Measurements from ENCODE around the gene KYAT1. TPM values are rescaled to one million over a fixed set of nuclear protein-coding genes. Genes with fewer than 3 reads are reported as not detected.

The KYAT1 gene
- total RNA-seq, 2 donors from 2014 or later, result 4.8 to 5.7 TPM

- no peaks in the 10 kb centered on the region for H3K36me3 Mint-ChIP-seq (ENCODE audit: low read depth)
- peak overlapping the region; percentile 79 for H3K4me3 Mint-ChIP-seq
- H3K27me3 Mint-ChIP-seq, result no peaks in the 10 kb centered on the region
- no peaks in the 10 kb centered on the region for H3K9me3 ChIP-seq (ENCODE audit: control insufficient read depth, low read length, poor library complexity, severe bottlenecking)
- peak; percentile 65 to 73 (median 72) for DNase-seq
- peaks cover 45% of the 10 kb centered on the region for H3K4me1 Mint-ChIP-seq
- peak; percentile 96 for ATAC-seq
- H3K27ac Mint-ChIP-seq, result peak overlapping the region; percentile 91
Observed at GRCh38 chr9:128902351-128903078, 20.8 kb upstream of the KYAT1 start.

- Mint-ChIP-seq H3K4me1 (peaks cover 47% of the 10 kb centered on the region), H3K36me3 (ENCODE audit: low read depth) (no peaks in the 10 kb centered on the region), H3K4me3 (peak overlapping the region; percentile 79), H3K27me3 (no peaks in the 10 kb centered on the region), H3K27ac (peak overlapping the region; percentile 91)
- DNase-seq, result no peak
- H3K9me3 ChIP-seq (ENCODE audit: control insufficient read depth, low read length, poor library complexity, severe bottlenecking), result no peaks in the 10 kb centered on the region
- peak; percentile 12 for ATAC-seq
Observed at GRCh38 chr9:128901822-128902221, 20.1 kb upstream of the KYAT1 start.

DNA sequence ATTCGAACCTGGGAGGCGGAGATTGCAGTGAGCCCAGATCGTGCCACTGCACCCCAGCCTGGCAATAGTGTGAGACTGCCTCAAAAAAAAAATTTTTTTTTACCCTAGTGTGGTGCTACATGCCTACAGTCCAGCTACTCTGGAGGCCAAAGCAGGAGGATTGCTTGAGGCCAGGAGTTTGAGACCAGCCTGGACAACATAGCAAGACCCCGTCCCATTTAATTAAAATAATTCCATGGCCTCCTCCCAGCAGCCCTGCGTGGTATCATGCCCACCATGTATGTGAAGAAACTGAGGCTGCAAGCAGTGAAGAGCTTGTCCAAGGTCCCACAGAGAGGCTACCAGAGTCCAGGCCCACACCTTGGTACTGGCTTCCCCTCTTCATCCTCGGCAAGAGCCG lies 19.6 kb upstream of the KYAT1 start:
- Mint-ChIP-seq H3K4me1 (peaks cover 47% of the 10 kb centered on the region), H3K36me3 (ENCODE audit: low read depth) (no peaks in the 10 kb centered on the region), H3K27me3 (no peaks in the 10 kb centered on the region), H3K4me3 (no peak overlapping the region), H3K27ac (peak overlapping the region; percentile 91)
- DNase-seq, result no peak
- ATAC-seq, result no peak
- H3K9me3 ChIP-seq (ENCODE audit: control insufficient read depth, low read length, poor library complexity, severe bottlenecking), result no peaks in the 10 kb centered on the region

GRCh38 chr9:128899566-128900322 lies 18.0 kb upstream of the KYAT1 start:
- peak overlapping the region; percentile 75 for H3K4me3 Mint-ChIP-seq
- ATAC-seq, result peak; percentile 18
- H3K27ac Mint-ChIP-seq, result peak overlapping the region; percentile 91
- no peaks in the 10 kb centered on the region for H3K27me3 Mint-ChIP-seq
- H3K4me1 Mint-ChIP-seq, result peaks cover 55% of the 10 kb centered on the region
- DNase-seq, result no peak
- H3K9me3 ChIP-seq (ENCODE audit: control insufficient read depth, low read length, poor library complexity, severe bottlenecking), result no peaks in the 10 kb centered on the region
- peaks cover 2% of the 10 kb centered on the region for H3K36me3 Mint-ChIP-seq (ENCODE audit: low read depth)

DNA sequence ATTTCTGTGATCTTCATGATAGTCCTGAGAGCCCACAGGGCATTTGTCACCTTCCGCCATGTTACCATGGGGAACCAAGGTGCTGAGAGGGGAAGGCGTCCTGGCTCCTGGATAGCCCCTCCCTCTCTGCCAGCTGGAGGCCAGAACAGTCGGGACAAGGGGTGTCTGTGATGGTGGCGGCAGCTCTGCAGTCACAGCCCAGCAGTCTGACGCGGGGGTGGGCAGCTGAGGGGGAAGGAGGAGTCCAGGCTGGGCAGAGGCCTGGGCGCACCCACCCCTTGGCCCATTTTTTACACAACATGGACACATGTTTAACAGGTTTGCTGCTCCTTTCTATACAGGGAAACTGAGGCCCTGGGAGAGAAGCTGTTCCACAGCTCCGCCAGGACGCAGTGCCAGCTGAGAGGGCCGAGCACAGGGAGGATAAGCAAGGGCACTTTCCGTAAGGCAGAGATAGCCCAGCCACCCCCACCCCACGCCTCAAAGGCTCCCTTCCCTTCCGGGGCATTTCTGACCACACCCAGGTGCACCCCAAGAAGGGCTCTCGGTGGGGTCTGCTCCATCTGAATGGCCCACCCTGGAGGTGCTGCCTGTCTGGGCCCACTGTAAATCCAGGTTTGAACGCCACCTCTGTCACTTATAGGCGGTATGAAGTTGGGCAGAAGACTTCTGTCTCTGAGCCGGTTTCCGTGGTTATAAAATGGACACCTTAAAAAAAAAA lies 17.3 kb upstream of the KYAT1 start:
- no peaks in the 10 kb centered on the region for H3K9me3 ChIP-seq (ENCODE audit: control insufficient read depth, low read length, poor library complexity, severe bottlenecking)
- H3K4me3 Mint-ChIP-seq, result peak overlapping the region; percentile 84
- no peak for DNase-seq
- H3K36me3 Mint-ChIP-seq (ENCODE audit: low read depth), result peaks cover 2% of the 10 kb centered on the region
- H3K27me3 Mint-ChIP-seq, result no peaks in the 10 kb centered on the region
- peaks cover 54% of the 10 kb centered on the region for H3K4me1 Mint-ChIP-seq
- peak overlapping the region; percentile 91 for H3K27ac Mint-ChIP-seq
- ATAC-seq, result no peak

GRCh38 chr9:128898382-128898781 lies 16.6 kb upstream of the KYAT1 start:
- H3K4me3 Mint-ChIP-seq, result peak overlapping the region; percentile 84
- H3K36me3 Mint-ChIP-seq (ENCODE audit: low read depth), result peaks cover 2% of the 10 kb centered on the region
- H3K9me3 ChIP-seq (ENCODE audit: control insufficient read depth, low read length, poor library complexity, severe bottlenecking), result no peaks in the 10 kb centered on the region
- peaks cover 52% of the 10 kb centered on the region for H3K4me1 Mint-ChIP-seq
- ATAC-seq (no peak), DNase-seq (no peak)
- H3K27ac Mint-ChIP-seq, result peak overlapping the region; percentile 91
- H3K27me3 Mint-ChIP-seq, result no peaks in the 10 kb centered on the region

DNA sequence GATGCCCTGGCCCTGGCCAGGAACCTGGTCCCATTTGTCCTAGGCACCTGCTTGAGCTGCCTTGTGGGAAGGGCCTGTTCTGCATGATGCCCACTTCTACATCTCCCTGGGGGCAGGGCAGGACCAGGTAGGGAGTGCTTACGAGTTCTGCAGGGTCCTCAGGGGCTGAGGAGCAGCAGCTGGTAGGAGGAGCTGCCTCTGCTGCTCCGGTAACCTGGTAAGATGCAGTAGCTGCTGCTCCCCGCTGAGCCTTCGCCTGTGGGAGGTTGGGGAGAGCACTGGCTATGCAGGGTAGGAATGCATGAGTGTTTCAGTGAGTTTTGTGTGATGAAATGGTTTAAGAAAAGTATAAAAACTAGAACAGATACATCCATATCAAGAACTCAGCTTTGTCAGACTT lies 13.8 kb upstream of the KYAT1 start:
- Mint-ChIP-seq H3K27me3 (no peaks in the 10 kb centered on the region), H3K36me3 (ENCODE audit: low read depth) (peaks cover 2% of the 10 kb centered on the region), H3K4me1 (peaks cover 49% of the 10 kb centered on the region), H3K27ac (peak overlapping the region; percentile 85), H3K4me3 (no peak overlapping the region)
- ATAC-seq (no peak), DNase-seq (no peak)
- no peaks in the 10 kb centered on the region for H3K9me3 ChIP-seq (ENCODE audit: control insufficient read depth, low read length, poor library complexity, severe bottlenecking)

GRCh38 chr9:128894764-128895163 lies 13.0 kb upstream of the KYAT1 start:
- Mint-ChIP-seq H3K4me1 (peaks cover 46% of the 10 kb centered on the region), H3K36me3 (ENCODE audit: low read depth) (peaks cover 2% of the 10 kb centered on the region), H3K27me3 (no peaks in the 10 kb centered on the region), H3K27ac (peak overlapping the region; percentile 85), H3K4me3 (peak overlapping the region; percentile 78)
- no peak for ATAC-seq
- no peak for DNase-seq
- no peaks in the 10 kb centered on the region for H3K9me3 ChIP-seq (ENCODE audit: control insufficient read depth, low read length, poor library complexity, severe bottlenecking)

DNA sequence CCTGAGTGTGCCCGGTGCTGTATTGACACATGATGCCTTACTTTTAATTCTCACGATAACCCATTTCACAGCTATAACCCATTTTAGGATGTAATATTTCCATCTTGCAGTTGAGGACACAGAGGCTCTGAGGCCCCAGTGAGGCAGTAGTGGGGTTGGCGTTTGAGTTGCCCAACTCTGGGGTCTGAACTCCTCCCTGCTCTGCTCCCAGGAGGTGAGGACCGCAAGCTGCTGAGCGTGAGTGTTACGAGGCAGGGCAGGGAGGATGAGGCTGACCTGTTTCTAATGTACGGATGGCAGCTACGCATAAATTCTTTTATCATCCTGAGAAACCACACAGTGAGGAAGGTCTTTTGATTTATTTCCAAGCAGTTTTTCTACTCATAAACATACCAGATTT lies 11.6 kb upstream of the KYAT1 start:
- no peaks in the 10 kb centered on the region for H3K27me3 Mint-ChIP-seq
- DNase-seq (no peak), ATAC-seq (no peak)
- H3K36me3 Mint-ChIP-seq (ENCODE audit: low read depth), result peaks cover 2% of the 10 kb centered on the region
- no peak overlapping the region for H3K4me3 Mint-ChIP-seq
- peak overlapping the region; percentile 78 for H3K27ac Mint-ChIP-seq
- H3K4me1 Mint-ChIP-seq, result peaks cover 39% of the 10 kb centered on the region
- no peaks in the 10 kb centered on the region for H3K9me3 ChIP-seq (ENCODE audit: control insufficient read depth, low read length, poor library complexity, severe bottlenecking)

- no peaks in the 10 kb centered on the region for H3K9me3 ChIP-seq (ENCODE audit: control insufficient read depth, low read length, poor library complexity, severe bottlenecking)
- H3K4me3 Mint-ChIP-seq, result no peak overlapping the region
- no peak for DNase-seq
- peak overlapping the region; percentile 78 for H3K27ac Mint-ChIP-seq
- peaks cover 32% of the 10 kb centered on the region for H3K4me1 Mint-ChIP-seq
- no peaks in the 10 kb centered on the region for H3K27me3 Mint-ChIP-seq
- H3K36me3 Mint-ChIP-seq (ENCODE audit: low read depth), result peaks cover 2% of the 10 kb centered on the region
- ATAC-seq, result peak; percentile 50
Observed at GRCh38 chr9:128892221-128892921, 10.6 kb upstream of the KYAT1 start.

DNA sequence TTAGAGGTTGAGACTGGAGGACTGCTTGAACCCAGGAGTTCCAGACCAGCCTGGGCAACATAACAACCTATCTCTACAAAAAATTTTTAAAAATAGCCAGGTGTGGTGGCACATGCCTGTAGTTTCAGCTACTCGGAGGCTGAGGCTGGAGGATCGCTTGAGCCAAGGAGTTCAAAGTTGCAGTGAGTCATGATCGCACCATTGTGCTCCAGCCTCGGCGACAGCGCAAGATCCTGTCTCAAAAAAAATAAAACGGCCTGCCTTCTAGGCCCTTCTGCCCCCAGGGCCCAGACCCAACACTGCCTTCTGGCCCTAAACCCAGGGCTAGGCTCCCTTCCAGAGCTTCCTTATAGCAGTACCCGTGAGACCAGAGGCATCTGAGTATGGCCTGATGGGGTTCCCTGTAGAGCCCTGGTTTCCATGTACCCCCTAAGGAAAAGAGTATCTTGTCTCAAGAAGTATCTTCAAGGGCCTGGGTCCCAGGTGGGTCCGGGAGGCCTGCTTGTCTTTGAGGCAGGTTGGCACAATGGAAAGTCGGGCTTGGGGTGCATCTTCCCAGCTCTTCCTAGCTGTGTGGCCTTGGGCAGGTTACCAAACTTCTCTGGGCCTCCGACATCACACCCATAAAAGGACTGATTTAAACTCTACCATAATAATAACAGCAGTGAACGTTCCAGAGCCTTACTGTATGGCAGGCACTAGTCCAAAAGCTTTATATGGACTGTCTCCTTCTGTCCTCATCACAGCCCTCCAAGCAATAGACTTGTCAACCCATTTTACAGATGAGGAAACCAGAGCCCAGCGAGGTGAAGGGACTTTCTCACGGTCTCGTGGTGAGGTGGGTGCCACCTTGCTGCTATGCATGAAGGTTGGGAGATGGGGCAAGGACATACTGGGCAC lies 9.8 kb upstream of the KYAT1 start:
- H3K27me3 Mint-ChIP-seq, result no peaks in the 10 kb centered on the region
- DNase-seq (no peak), ATAC-seq (no peak)
- H3K27ac Mint-ChIP-seq, result peak overlapping the region; percentile 32
- peaks cover 2% of the 10 kb centered on the region for H3K36me3 Mint-ChIP-seq (ENCODE audit: low read depth)
- no peaks in the 10 kb centered on the region for H3K9me3 ChIP-seq (ENCODE audit: control insufficient read depth, low read length, poor library complexity, severe bottlenecking)
- H3K4me3 Mint-ChIP-seq, result no peak overlapping the region
- H3K4me1 Mint-ChIP-seq, result peaks cover 30% of the 10 kb centered on the region

DNA sequence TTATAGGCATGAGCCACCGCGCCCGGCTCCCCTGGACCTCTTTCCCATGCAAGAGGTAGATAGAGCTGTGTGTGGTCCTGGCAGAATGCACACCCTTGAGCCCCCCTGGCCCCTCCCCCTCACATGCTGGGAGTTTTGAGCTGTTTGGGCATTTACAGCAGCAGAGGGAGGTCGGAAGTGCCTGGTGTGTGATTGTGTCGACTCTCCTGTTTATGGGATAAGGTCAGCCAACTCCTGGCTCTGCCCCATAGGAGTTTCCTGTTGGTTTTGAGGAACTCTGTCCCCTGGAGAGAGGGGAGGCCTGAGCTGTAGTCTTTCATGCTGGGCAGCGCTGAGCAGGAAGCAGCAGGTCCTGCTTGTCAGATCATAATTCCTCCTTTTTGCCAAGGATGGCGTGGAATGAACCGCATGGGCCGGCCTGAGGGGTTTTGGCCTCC lies 6.2 kb upstream of the KYAT1 start:
- no peaks in the 10 kb centered on the region for H3K9me3 ChIP-seq (ENCODE audit: control insufficient read depth, low read length, poor library complexity, severe bottlenecking)
- Mint-ChIP-seq H3K4me1 (peaks cover 45% of the 10 kb centered on the region), H3K27ac (peak overlapping the region; percentile 59), H3K4me3 (no peak overlapping the region), H3K27me3 (no peaks in the 10 kb centered on the region), H3K36me3 (ENCODE audit: low read depth) (no peaks in the 10 kb centered on the region)
- ATAC-seq, result no peak
- no peak for DNase-seq

All from T-helper 17 cell (primary cell).